SW480 (cell line): ENCODE measurements around the gene JAKMIP2.

Experiments
- DNase-seq: peaks from one replicate; pipeline ENCODE4 v3.0.0-alpha.2; 2016; ENCODE audit warnings: low spot score

Gene JAKMIP2

DNA sequence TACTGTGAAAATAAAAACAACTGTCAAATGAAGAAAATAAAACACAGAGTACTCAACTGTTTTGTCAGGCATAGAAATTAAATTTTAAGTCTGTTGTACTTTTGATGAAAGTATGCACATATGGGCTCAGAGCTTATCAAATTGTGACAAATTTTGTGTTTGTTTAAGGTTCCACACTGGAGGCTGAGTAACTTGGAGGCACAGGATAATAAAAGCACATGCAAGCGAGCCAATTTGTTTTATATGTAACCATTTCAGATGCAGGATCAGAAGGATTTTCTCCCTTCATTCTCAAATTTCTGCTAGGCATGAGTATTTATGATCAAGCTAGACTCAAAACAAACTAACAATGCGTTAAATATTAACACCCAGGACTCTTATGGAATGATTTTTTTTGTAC lies 87.8 kb downstream of the JAKMIP2 start:
- no peak for DNase-seq

DNA sequence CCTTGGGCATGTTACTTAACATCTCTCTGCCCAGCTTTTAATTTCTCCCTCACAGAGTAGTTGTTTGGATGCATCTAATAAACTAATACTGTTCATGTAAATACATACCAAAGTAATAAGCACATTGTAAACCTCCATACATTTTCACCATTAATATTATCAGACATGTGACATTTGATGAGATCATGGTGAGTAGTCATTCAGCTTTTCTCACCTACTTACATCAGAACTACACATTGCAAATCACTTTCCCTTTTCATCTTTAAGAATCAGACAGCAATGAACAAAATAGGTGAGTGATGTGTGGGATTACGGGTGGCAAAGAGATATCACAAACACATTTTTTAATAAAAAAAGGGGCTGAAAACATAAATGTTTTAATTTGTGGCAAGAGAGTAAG lies 89.3 kb downstream of the JAKMIP2 start:
- DNase-seq = no peak

GRCh38 chr5:147691130-147691529 lies 91.4 kb downstream of the JAKMIP2 start:
- no peak for DNase-seq

DNA sequence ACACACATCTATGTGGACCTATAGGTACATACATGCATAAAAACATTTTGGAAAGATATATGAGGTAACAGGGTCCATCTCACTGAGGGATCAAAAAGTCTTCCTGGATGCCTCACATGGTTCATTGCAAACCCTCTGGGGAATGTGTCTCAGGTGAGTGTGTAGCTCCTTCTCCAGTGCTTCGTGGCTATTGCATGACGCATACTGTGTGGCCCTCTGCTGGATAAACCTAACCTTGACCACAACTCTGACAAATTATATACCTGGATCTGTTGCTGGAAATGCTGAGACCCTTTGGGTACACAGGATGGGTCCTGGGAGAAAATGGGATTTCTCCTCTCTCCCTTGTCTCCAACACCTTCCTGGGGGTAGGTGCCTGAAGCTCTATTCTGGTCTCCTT lies 91.9 kb downstream of the JAKMIP2 start:
- DNase-seq = peak; percentile 43

- DNase-seq = no peak
These were observed 93.1 kb downstream of the JAKMIP2 start for GRCh38 chr5:147689426-147689825.

GRCh38 chr5:147688656-147689356 lies 93.7 kb downstream of the JAKMIP2 start:
- DNase-seq = no peak

DNA sequence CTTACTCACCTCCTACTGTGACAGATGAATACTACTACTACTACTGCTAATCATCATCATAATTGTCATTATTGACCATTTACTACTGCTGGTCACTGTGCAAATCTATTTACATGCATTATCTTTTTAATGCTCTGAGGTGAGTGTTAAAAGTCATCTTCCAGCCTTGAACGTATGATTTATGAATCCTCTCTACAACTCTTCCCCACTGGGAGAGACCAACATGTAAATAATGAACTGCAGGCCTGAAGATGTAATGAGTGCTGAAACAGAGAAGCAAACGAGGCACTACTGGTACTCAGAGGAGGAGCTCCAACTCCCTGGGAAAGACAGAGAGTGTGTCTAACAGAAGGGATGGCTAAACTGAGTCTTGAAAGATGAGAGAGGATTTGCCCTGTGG lies 95.4 kb downstream of the JAKMIP2 start:
- no peak for DNase-seq

DNA sequence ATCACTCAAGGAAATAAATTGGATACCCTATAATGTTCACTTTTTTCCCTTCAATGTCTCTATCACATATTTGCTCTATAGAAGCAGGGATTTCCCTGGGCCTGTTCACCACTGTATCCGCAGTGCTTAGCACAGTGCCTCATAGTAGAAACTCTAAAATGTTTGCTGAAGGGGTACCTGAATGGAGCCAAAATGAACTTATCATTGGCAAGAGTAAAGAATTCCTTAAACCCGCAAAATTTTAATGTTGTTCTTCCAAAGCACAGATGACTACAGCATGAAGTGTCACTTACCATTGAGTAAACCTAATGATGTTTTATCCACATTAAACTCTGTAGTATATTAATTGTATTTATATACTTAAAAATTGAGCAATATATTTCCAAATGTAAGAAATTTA lies 96.1 kb downstream of the JAKMIP2 start:
- DNase-seq = no peak

- no peak for DNase-seq
These were observed 96.5 kb downstream of the JAKMIP2 start for GRCh38 chr5:147685993-147686392.

DNA sequence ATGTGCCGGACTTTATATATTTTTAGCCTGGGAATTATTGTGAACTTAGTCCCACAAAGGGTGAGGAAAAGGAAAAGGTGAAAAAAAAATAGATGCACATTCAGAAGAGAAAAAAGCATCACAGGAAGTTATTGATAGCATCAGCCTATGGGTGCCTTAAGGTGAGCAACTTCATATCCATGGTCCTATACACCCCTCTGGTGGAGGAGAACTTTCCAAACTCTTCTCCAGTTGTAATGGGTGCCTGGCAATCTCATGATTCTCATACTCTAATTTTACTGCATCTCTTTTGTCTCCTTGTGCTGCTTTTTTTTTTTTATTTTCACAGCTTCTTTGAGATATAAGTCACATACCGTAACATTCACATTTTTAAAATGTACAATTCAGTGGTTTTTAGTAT lies 107.4 kb downstream of the JAKMIP2 start:
- DNase-seq = peak; percentile 32

DNA sequence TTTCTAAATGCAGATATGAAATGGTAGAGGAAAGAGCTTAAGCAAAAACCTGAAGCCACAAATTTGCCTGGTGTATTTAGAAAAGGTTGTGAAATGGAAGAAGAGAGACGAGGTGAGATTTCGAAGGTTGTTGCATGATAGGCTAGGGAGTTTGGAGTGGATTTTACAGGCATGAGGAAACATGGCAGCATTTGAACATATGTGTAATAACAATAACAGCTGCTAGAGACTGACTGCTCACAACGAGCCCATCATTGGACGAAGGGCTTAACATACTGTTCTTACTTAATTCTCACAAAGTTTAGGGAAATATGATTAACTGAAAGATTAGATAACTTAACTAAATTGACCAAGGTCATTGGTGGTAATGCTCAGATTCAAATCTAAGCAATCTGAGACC lies 108.1 kb downstream of the JAKMIP2 start:
- DNase-seq = no peak

- DNase-seq = no peak
These were observed 108.7 kb downstream of the JAKMIP2 start for GRCh38 chr5:147673791-147674190.

DNA sequence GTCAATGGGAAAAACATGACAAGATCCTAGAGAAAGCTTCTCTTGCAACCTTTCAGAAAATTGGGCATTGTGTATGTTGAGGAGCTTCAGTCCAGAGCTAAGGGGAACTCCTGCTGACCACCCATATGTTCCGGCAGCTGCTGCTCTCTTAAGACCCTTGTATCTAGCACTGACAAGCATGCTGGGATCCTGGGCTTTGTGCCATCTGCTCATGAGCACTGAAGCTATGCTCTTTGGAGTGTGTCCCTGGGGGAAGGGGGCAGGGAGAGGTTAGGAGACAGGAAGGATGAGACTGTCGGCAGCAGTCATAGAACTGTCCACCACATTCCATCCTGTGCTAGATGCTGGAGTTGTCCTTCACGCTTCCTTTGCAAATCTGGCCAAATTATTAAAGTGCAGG lies 109.3 kb downstream of the JAKMIP2 start:
- DNase-seq = no peak

- DNase-seq = no peak
These were observed 111.2 kb downstream of the JAKMIP2 start for GRCh38 chr5:147671365-147671764.

- DNase-seq = no peak
These were observed 111.7 kb downstream of the JAKMIP2 start for GRCh38 chr5:147670815-147671214.

DNA sequence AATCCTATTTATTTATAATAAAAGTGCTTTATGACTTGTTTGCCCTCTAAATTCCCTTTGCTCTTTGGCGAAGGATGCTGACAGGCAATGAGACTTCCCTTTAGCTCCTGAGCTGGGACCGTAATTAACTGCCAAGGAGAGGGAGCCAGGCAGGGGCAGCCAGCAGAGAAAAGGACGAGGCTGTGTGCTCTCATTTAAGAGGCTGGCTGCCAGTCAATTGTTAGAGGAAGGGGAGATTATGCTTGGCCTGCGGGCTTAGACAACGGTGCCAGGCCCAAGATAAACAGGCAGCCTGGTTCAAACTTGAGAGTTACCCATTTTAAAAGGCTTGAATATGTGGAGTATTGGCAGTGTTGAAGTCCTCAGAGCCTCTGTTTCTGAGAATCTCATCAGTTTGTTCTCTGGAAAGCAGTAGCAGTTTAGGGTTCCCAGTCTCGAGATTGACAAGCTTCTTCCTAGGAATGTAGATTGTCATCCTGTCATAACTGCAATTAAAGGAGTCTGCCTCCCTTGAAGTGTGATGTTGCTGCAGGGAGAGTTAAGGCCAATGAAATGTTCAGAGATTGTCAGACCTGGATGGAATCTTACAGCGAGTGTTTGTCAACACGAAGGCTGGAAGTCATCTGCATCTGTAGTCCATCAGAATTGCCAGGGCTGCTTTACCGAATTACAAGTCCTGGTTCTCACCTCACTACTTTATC lies 113.2 kb downstream of the JAKMIP2 start:
- DNase-seq = no peak

DNA sequence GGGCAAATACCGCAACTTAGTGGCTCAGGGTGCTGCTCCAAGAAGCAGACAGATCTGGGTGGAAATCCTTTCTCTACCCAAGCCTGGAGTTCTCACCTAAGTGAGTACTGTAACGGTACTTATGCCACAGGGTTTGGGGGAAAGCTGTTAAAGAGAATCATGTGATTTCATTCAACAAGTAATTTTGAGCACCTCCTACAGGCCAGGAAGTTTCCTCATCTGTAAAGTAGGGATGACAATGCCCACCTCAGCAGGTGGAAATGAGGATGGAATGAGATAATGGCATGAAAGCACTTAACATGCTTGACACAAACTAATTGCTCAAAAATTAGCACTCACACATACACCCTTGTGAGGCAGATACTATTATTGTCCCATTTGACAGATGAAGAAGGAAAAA lies 114.1 kb downstream of the JAKMIP2 start:
- DNase-seq = no peak

DNA sequence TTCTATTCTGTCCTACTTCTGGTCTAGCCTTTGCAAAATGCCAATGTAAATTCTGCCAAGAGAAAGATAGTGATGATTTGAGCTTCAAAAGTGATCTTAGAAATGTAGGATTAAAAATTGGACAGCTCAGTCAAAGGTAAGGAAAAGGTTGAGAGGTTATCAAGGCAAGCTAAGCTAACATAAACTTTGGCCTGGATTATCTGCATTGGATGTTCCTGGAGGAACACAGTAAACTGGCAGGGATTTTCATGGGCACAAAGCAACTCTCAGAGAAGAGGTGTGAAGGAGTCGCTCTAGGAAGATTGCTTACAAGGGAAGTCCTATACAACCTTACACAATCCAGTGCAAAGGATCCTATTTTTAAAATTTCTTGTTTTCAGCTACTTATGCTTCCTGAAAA lies 115.2 kb downstream of the JAKMIP2 start:
- no peak for DNase-seq

GRCh38 chr5:147666419-147666818 lies 116.1 kb downstream of the JAKMIP2 start:
- DNase-seq = no peak

GRCh38 chr5:147661541-147661940 lies 121.0 kb downstream of the JAKMIP2 start:
- DNase-seq = no peak

- DNase-seq = peak; percentile 80
These were observed 123.2 kb downstream of the JAKMIP2 start for GRCh38 chr5:147659166-147659929.

GRCh38 chr5:147658293-147658932 lies 124.1 kb downstream of the JAKMIP2 start:
- peak; percentile 38 for DNase-seq

DNA sequence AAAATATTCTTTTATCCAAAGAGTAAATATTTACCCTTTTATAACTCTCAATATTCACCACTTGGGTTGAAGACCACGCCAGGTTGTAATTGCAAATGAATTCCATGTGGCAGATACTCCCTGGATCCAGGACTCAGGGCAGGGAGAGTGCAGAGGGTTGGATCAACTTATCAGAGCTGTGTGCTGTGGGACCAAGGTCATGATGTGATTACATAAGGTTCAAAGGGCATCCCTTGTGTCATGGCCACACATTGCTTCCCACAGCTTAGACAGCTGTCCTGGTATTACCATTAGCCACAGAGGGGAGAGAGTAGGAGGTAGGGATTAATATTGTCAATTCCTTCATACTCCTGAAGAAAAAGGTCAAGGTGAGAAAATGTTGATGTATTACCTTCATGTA lies 133.9 kb downstream of the JAKMIP2 start:
- no peak for DNase-seq
